Left lung (tissue), 10 donors: ENCODE data around the gene PSG4. TPM values are rescaled to one million over a fixed set of nuclear protein-coding genes. Genes with fewer than 3 reads are reported as not detected.

Experiments used
- ATAC-seq: fragments of 200-7000 bp; cut with Tn5 transposase; one replicate; pipeline ENCODE4 v1.9.1; 2020; ENCODE audit warnings: moderate library complexity
- DNase-seq, 4 donors: peaks; one replicate each; pipeline ENCODE4 v3.0.0-alpha.2; 2013 to 2020
- H3K27ac ChIP-seq, 2 donors: fragments of 200-600 bp; sonication (generic) in 1 of 2; one replicate each; pipeline versions ENCODE4 v1.5.0 to v1.8.0; 2020 to 2021
- H3K27me3 ChIP-seq, 2 donors: fragments of 200-600 bp; sonication (generic) in 1 of 2; one replicate each; pipeline versions ENCODE4 v1.5.0 to v1.8.0; 2020 to 2021
- H3K36me3 ChIP-seq, 2 donors: fragments of 200-600 bp; sonication (generic) in 1 of 2; one replicate each; pipeline versions ENCODE4 v1.5.0 to v1.8.0; 2020 to 2021
- H3K4me1 ChIP-seq, 2 donors: fragments of 200-600 bp; one replicate each; pipeline ENCODE4 v1.8.0; 2021
- H3K4me3 ChIP-seq, 2 donors: fragments of 200-600 bp; sonication (generic) in 1 of 2; one replicate each; pipeline versions ENCODE4 v1.5.0 to v1.8.0; 2020 to 2021; ENCODE audit warnings: mild to moderate bottlenecking in 1 of 2
- H3K9me3 ChIP-seq, 2 donors: fragments of 200-600 bp; sonication (generic) in 1 of 2; one replicate each; pipeline versions ENCODE4 v1.5.0 to v1.8.0; 2020 to 2021
- CTCF ChIP-seq, 2 donors: fragments of 200-600 bp; sonication (generic) in 1 of 2; IDR thresholded peaks; one replicate each; pipeline versions ENCODE4 v1.5.0 to v1.8.0; 2021; ENCODE audit warnings: antibody characterized with exemption in 2 of 2
- intact Hi-C, 2 donors: fragments of 100-400 bp; cut with DNase I; formaldehyde crosslinking; loops; one replicate each; pipeline versions ENCODE4 v1.11.2 to v1.14.2; 2022
- polyA plus RNA-seq, 6 donors: library from polyadenylated mRNA; unstranded; fragments of 120-200 nt; gene quantifications; one replicate each; pipeline ENCODE4 v1.2.1, GENCODE V29; 2013; ENCODE audit not compliant: insufficient read length in 6 of 6
- total RNA-seq, 2 donors: library from RNA; stranded (reverse); fragmentation: NEBNext Ultra II Directional; extraction: Animal tissue kit (Norgen Biotek cat#: 25700); gene quantifications; one replicate each; pipeline ENCODE4 v1.2.1, GENCODE V29; 2021
- donor health status: DM: no; HTN: yes; CAD: no.
- donor health status: DM: no; HTN: no; CAD: no.

The PSG4 gene
- total and polyA plus RNA-seq, 8 donors = 0.67 TPM; not detected in 7

- no peaks in the 10 kb centered on the region for H3K4me1 ChIP-seq
- no peaks in the 10 kb centered on the region for H3K36me3 ChIP-seq
- no peak for TF ChIP-seq CTCF (IDR thresholded peaks at IDR 0.05)
- intact Hi-C loops = no loop called here
- no peaks in the 10 kb centered on the region for H3K9me3 ChIP-seq
- H3K27ac ChIP-seq = no peak overlapping the region
- ATAC-seq = no peak
- peaks cover 0 to 5% of the 10 kb centered on the region in 2 donors for H3K27me3 ChIP-seq
- no peak for DNase-seq
- no peak overlapping the region for H3K4me3 ChIP-seq
Measured at GRCh38 chr19:43148233-43148632, 57.2 kb downstream of the PSG4 start.

Other genes with a start within 250 kb of the PSG4 start
- not detected for gene PSG11, start 179.2 kb downstream of the PSG4 start, total RNA-seq
- gene PSG11, start 179.2 kb downstream of the PSG4 start, polyA plus RNA-seq = under 1 TPM in 1 of 6 donors, not detected in 5; 0.24 TPM
- not detected for gene PSG2, start 122.9 kb downstream of the PSG4 start, total RNA-seq
- under 1 TPM in 2 of 6 donors, not detected in 4; 0.27 to 0.68 TPM for gene PSG2, start 122.9 kb downstream of the PSG4 start, polyA plus RNA-seq
- gene PSG5, start 19.1 kb downstream of the PSG4 start, total RNA-seq = not detected
- under 1 TPM in 2 of 6 donors, not detected in 4; 0.07 to 0.59 TPM for gene PSG5, start 19.1 kb downstream of the PSG4 start, polyA plus RNA-seq
- gene PSG9, start 63.9 kb upstream of the PSG4 start, total RNA-seq = not detected
- under 1 TPM in 1 of 6 donors, not detected in 5; 0.52 TPM for gene PSG9, start 63.9 kb upstream of the PSG4 start, polyA plus RNA-seq
- gene CD177, start 148.0 kb upstream of the PSG4 start, total RNA-seq = 10 to 100 TPM in 1 of 2 donors, not detected in 1; 13.8 TPM
- under 1 TPM; 0.17 to 0.78 (median 0.39) TPM for gene CD177, start 148.0 kb upstream of the PSG4 start, polyA plus RNA-seq
- not detected for gene TEX101, start 209.3 kb upstream of the PSG4 start, total RNA-seq
- gene TEX101, start 209.3 kb upstream of the PSG4 start, polyA plus RNA-seq = not detected